Superior temporal gyrus (tissue), 1 donor: Measurements from ENCODE around the gene OXER1.

Source experiments
- DNase-seq: peaks from one replicate; pipeline ENCODE4 v3.0.0-alpha.2; 2016; ENCODE audit errors: extremely low spot score

The OXER1 gene

GRCh38 chr2:42794271-42795046 is 30.5 kb upstream of the OXER1 start:
- no peak for DNase-seq

DNA sequence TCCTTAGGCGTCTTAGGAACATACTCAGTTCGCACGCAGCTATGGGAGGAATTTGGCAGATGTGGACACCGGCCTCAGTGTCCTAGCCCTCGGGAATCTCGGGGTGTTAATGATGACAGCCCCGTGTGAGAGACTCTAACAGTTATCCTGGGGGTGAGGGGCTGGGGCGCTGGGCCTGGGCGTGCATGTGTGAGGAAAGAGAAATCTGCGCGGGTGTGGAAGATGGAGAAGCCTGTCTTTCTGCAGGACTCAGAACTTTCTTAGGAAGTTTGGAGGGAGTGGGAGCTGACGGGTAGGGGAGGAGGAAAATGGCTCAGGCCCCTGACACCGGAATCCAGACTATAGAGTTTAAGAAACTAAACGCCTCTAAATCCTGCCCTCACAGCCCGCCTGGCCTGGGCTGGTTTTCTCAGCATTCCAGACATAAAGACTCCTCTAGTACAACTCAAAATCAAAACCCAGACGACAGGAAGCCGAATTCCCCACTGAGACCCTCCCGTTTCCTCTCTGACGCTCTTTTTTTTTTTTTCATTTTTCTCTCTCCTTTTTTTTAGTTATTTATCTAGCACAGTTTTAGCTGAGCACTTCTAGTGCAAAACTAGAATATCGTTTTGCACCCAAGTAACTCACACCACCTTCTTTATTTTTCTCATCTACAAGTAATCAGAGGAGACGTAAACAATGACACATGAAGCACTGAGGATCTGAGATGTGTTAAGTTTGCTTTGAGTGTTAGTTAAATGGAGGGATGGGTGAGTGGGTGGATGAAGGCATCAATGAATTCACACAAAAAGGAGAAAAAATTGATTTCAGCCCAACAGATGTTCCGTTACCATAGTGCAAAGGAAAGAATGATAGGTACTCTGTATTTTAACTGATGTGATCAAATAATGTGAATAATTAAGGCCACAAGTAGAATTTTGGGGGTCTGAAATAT is 29.7 kb upstream of the OXER1 start:
- no peak for DNase-seq

- DNase-seq: no peak
These were observed 28.8 kb upstream of the OXER1 start, which contains the start of gene HAAO for GRCh38 chr2:42792583-42793333. HAAO (minus strand) TSS chr2:42792583; CDS start chr2:42792536, 47 bp downstream.

DNA sequence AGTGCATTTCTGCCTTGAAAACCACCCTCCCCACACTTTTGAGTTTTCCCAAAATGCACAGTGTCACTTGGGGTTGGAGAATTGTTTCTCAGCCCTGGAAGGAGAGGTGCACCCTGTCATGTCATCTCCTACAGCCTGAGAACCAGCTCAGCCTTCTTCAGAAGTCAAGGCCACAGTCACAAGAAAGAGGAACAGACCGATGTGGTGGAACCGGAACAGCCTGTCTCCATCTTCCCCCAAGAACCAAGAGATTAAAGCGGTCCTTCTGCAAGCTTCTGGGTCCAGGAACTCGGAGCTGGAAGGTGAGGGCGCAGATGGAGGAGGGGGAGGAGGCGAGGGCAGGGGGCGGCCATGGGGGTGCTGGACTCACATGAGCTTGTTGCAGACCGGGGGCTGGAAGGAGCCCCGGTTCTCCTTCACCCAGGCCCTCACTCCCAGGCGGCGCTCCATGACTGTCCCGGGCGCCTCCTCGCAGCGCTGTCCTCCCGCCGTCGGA is 28.2 kb upstream of the OXER1 start:
- no peak for DNase-seq

DNA sequence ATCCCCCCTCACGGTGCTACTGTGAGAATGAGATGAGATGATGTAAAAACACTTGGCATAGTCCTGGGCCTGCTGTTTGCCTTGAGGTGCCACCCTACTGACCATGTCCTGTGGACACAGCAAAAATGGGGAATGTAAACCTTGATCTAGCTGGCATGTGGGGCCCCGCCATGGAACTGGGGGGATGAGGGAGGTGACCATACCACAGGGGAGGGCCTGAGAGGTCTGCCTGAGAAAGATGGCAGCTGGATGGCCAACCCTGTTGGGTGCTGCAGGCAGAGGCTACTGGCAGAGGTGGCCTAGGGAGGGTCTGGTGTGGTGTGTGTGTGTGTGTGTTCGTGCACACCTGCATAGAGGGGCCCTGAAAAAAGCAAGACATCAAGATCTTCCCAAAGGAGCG is 27.7 kb upstream of the OXER1 start:
- DNase-seq: no peak

- no peak for DNase-seq
These were observed 25.8 kb upstream of the OXER1 start for GRCh38 chr2:42789751-42790150.

DNA sequence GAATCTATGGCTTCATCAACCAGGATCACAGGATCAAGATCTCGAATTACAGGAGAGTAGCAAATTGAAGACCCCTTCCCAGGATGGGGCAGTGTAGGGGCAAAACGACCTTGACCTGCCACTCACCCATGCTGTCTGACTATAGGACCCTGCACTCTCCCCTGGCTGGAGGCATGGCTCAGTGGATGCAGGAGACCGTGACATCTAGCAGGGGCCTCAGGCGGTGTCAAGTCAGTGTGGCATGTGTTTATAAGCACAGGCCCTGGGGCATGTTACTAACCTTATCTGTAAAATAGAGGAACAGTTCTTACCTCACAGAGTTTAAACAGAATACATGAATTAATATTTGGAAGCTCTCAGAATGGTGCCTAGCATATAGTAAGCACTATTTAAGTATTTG is 24.9 kb upstream of the OXER1 start:
- DNase-seq: no peak

DNA sequence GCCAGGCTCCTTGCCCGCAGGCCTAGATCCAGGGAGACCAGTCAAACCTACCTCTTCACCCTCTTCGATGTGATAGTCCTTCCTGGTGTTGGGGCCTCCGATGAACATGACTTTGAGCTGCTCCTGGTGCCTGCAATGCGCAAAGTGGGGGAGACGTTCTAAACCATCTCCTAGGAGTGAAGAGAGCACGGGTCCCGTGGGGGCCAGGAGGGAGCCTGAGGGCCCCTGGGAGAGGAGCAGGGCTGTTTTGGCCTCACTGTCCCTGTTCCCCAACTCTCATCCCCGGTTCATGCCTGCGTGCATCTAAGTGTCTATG is 24.5 kb upstream of the OXER1 start:
- no peak for DNase-seq

GRCh38 chr2:42787788-42788477 is 24.0 kb upstream of the OXER1 start:
- no peak for DNase-seq

DNA sequence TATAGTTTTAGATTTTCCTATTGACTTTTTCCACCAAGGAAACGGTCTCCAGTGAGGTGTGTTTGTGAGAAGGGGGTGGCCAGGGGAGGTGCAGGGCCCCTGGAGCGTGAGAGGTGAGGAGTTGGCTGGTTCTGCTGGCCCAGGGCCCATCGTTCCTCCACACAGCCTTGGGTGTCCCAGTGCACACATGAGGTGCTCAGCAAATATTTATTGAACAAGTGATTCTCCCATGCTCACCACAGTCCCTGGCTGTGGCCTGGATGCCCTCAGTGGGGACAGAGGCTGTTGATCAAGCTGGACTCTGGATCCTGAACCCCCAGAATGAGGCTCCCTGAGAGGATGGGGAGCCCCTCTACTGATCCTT is 23.5 kb upstream of the OXER1 start:
- DNase-seq: no peak

- no peak for DNase-seq
These were observed 22.8 kb upstream of the OXER1 start for GRCh38 chr2:42786561-42787345.

DNA sequence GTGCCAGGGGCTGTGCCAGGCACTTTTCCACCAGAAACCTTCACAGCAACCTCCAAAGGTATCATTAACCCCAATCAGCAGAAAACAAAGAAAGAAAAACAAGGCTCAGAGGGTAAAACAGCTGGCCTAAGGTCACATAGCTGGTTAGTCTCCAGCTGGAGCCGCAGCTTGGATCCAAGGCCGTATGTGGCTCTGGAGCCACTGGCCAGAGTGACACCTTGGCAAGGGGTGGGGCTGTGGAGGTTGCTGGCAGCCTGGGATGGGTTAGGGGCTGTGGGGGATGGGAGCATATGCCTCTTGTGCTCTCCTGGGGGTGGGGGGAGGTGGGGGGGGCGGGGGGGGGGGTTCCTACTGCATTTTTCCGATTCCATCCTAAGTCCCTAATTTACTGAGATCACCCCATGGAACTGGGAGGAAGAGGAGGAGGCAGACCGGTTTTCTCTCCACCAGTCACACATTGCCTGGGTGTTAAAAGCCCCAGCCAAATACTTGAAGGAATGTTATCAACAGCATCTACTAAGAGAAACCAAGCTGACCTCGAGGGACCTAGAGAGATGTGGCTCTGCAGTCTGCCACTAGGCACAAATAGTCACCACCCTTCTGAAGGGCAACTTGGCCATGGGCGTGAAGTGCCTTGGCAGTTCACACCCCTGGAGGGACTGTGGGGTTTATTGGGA is 20.4 kb upstream of the OXER1 start:
- DNase-seq: no peak

DNA sequence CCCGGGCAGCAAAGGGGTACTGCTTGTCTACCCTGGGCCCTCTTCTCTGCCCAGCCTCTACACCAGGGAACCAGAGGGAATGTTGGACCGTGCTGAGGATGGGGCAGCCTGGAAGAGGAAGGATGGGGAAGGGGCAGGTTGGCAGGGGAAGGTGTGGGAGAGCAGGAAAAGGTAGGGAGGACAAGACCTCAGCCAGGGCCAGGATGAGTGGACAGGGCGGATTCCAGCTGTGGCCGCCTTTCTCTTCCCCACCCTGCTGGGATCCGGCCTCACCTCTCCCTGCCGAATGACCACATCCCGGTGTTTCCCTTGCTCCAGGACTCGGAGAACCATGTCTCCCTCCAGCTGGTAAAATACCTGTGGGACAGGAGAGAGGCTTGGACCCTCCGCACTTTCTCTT is 19.6 kb upstream of the OXER1 start:
- DNase-seq: no peak

DNA sequence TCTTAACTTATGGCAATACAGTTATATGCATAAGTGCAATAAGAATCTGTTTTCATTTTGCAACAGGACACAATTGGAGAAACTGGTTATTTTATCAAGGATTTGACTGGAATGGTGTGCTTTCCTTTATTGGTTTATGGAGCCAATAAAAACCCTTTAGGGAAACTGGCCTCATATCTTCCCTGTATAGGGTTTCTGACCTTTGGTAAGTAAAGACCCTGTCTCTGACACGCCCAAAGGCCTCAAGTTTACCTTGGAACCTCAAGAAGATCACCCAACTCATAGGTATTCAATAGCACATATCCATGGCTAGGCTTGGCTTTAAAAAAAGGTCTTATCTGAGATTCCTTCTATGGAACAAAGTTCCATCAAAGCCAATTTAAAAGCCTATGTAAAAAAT is 17.2 kb upstream of the OXER1 start:
- DNase-seq: no peak

- no peak for DNase-seq
These were observed 14.2 kb upstream of the OXER1 start for GRCh38 chr2:42777883-42778805.

DNA sequence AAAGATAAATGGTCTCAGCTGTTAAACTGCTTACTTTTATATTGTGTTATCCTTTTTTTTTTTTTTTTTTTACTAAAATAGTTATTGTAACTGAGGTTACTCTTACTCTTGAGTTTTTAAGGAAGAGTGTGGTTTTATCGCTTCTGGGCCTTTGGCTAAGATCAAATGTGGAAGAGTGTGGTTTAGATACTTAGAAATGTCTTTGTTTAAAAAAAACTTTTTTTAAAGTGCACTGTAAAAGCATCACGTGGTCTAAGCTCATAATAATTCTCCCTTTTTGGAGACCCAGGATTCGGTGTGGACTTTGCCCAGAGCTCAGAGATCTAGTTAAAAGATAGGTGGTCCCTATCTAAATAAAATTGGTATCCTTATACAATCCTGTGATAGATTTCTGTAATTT is 11.9 kb upstream of the OXER1 start:
- DNase-seq: no peak

DNA sequence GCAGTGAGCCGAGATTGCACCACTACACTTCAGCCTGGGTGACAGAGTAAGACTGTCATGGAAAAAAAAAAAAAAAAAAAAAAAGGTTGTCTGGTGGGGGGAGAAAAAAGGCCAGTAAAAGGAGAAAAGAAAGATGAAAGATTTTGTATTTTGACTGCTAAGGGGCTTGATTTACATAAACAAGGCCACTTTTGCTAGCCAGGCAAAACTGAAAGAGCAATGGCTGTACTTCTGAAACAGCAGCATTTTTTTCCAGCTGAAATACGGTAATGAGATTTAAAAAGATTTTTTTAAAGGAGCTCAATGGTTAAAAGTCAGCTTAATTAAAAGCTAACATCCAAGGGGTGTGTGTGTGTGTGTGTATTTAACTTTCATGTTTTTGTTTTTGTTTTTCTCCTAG is 11.3 kb upstream of the OXER1 start:
- no peak for DNase-seq

GRCh38 chr2:42771546-42772153 is 7.7 kb upstream of the OXER1 start:
- DNase-seq: no peak
